GM19099 (cell line): ENCODE measurements around the gene CLEC10A.

Experiments used
- POLR2A ChIP-seq: IDR thresholded peaks from 3 replicates; pipeline ENCODE4 v1.6.1; 2011; ENCODE audit warnings: low read depth; ENCODE audit not compliant: insufficient read length; ENCODE audit errors: extremely low read depth

CLEC10A gene, protein sequence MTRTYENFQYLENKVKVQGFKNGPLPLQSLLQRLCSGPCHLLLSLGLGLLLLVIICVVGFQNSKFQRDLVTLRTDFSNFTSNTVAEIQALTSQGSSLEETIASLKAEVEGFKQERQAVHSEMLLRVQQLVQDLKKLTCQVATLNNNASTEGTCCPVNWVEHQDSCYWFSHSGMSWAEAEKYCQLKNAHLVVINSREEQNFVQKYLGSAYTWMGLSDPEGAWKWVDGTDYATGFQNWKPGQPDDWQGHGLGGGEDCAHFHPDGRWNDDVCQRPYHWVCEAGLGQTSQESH

DNA sequence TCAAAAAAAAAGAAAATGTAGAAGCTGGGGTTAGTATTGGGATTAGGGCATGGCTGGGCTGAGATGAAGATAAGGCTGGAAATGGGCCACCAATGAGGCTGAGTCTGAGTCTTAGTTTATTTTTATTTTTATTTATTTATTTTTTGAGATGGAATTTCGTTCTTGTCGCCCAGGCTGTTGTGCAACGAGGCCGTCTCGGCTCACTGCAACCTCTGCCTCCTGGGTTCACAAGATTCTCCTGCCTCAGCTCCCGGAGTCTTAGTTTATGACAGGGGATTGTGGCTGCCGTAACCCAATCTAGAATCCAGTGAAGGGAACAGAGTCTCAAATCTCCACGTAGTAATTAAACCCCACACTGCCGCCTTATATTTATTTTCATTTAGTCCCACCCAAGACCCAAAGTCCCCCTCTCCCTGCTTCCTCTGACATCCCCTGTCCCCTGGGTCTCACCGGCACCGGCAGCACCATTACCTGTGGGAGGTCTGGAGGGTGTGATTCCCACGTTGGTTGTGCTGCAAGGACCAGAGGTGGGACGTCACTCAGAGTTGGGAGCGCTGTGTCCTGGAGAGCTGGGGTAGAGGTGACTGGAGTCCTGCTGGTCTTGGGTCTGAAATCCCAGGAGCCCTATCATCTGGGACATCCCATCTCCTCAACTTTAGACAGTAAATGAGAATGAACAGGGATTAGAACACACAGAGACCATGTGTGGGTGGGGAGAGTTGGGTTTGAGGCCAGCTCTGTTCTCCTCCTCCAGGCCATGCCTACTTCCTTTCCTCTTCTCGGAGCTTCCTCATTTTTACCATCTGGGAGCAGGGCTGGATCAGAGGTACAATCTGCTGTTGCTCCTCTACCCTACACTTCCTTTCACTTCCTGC, at the start of gene CLEC10A:
Gene CLEC10A (minus strand): TSS at position 671 of the 875 bp plus-strand sequence. CDS start 1,439 bp downstream, outside the sequence.
- no peak for TF ChIP-seq POLR2A

DNA sequence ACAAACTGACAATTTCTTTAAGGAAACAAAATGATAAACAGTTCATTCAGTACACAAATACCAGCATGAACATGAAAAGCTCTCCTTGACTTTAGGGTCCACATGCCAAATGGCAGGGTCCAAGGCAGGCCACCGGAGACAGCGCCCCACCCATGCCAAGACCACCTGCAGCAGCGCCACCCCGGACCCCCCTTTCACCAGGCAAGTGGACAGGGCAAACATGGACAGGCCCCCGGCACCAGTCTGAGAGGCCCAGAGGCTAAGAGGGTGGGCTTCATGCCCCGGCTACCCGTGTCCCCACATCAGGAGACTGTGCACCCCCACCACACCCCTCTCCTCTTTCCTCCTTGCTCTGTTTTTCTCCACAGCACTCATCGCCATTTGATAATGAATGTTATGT, 49.3 kb upstream of the CLEC10A start:
- no peak for TF ChIP-seq POLR2A

DNA sequence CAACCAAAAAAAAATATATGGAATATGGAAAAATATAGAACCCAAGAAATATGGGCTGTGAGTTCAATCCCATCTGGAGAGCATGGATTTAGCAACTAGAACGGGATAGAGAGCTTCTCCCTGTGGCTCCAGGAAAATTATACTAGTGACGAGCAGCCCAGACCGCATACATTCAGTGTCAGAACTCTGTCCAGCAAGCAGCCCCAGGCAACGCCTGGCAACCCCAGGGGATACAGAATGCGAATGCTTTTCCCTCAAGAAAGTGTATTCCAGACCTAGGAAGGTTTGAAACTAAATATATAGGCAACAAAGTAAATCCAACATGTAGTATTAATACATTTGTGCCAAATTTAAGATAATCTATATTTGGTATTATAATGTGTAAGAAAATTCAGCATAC, 48.1 kb upstream of the CLEC10A start:
- TF ChIP-seq POLR2A = no peak

DNA sequence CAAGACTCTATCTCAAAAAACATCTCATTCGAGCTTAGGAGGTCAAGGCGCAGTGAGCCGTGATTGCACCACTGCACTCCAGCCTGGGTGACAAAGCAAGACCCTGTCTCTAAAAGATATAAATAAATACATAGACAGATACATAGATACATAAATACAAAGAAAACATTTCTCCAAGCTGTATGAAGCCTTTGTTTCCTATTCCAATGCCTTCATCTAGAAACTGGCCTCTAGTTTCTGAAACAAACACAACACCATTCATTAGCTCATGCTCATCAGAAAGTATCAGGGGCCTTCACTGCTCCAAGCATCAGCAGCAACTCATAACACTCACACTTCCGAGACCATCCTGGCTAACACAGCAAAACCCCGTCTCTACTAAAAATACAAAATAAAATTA, 44.9 kb upstream of the CLEC10A start:
- TF ChIP-seq POLR2A = no peak

DNA sequence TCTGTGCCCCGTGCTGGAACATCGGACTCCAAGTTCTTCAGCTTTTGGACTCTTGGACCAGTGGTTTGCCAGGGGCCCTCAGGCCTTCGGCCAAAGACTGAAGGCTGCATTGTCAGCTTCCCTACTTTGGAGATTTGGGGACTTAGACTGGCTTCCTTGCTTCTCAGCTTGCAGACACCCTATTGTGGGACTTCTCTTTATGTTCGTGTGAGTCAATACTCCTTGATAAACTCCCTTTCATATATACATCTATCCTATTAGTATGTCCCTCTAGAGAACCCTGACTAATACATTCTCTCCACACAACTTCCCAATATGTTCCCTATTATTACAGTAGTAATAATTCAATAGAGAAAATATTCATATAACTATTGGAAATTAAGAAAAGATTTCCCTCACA, 43.8 kb upstream of the CLEC10A start:
- no peak for TF ChIP-seq POLR2A

DNA sequence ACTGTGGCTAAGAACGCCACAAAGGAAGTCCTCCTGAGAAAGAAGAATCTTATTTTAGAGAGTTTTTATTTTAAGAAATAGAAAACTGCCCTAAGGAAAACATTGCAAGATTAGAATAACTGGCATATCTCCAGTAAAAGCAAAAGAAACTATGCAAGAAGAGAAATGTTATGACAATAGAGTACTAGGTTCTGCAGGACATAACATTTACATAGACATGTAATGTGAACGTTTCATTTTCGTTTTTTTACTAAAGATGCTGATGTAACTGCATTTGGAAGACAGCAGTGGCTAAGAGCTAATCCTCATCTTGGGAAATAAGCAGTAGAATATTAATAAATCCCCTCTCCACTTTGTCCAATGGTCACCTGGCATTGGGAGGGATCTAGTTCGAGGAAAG, 42.3 kb upstream of the CLEC10A start:
- no peak for TF ChIP-seq POLR2A

DNA sequence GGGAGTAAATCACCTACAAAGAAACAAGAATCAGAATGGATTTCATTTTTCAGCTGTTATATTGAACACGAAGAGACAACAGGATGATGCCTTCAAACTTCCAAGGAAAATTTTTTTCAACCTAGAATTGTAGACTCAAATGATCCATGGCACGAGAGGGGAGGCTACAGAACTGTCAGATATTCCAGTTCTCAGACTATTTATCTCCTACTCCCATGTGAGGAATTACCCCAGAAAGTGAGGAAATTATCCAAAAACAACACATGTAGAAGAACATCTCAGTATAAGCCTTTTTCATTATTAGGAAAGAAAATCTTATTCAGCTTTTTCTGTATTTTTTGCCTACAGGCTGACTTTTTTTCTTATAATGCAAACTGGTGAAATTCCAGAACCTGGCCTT, 40.1 kb upstream of the CLEC10A start:
- no peak for TF ChIP-seq POLR2A

DNA sequence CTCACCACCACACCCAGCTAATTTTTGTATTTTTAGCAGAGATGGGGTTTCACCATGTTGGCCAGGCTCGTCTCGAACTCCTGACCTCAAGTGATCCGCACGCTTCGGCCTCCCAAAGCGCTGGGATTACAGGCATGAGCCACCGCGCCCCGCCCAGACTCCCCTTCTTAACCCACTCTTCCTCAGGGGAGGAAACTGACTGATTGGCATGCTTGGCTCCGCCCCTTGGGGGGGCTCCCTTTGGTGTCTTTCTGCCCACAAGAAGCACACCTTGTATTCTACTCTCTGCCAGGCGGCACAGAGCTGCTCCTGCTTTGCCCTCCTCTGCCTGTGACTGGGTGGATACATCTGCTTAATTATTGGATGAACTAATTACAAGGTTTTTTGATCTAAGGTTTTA, 39.3 kb upstream of the CLEC10A start:
- no peak for TF ChIP-seq POLR2A

DNA sequence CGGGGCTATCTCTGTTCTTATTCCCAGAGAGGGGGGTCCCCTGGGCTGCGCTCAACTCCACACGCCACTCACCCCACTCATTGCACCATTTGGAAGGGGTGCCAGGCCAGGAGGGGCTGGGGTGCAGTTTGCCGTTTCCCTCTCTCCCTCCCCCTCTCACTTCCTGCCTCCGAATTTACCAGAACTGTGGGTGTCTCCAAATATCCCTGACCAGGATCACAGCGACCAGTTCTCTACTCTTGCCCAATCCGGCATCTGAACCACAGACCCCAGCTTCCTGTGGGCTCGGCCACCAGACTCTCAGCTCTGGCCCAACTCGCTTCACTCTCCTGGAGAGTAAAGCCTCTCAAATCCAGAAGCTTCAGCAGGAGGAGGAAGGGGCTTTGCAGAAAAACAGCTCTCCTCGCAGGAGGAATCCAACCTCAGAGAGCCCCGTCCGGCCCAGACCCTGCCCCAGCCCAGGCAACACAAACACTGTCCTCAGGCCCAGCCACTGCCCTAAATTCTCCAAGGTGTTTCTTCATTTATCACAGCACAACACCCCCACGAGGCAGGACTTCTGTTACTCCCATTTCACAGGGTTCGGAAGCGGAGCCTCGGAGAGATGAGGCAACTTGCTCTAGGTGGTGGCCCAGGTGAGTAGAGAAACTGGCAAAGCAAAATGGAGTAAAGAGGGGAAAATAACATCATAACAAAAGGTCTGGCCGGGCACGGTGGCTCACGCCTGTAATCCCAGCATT, 35.0 kb upstream of the CLEC10A start:
- no peak for TF ChIP-seq POLR2A

DNA sequence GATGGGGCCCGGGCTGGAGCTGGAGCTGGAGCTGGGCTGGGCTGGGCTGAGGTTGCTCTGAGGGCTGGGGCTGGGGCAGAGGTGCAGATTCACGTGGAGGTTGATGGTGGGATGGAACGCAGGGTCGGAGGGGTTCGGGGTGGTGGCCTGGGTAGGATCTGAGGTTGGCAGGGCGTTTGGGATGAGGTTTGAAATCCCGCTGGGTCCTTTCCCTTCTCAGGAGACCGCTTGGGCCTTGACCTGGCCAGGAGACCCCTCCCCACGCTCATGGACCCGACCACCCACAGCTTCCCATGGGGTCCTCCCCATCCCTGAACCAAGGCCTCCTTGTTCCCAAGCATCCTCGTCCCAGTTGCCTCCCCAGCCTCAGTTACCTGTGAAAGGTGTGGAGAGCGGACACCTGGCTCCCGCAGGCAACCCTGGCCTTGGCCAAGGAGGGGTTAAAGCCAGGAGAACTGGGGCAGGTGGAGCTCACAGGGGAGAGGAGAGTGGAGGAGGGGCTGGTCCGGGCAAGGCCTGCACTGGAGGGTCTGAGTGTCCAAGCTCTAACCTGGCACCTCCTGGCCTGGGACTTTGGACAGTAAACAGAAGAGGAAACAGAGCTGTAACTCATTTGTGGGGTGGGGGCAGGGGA, 34.3 kb upstream of the CLEC10A start, which contains the start of gene ASGR2:
Gene ASGR2 (minus strand): TSS at position 582 of the 634 bp plus-strand sequence. CDS start 582 bp downstream, outside the sequence.
- TF ChIP-seq POLR2A = no peak

DNA sequence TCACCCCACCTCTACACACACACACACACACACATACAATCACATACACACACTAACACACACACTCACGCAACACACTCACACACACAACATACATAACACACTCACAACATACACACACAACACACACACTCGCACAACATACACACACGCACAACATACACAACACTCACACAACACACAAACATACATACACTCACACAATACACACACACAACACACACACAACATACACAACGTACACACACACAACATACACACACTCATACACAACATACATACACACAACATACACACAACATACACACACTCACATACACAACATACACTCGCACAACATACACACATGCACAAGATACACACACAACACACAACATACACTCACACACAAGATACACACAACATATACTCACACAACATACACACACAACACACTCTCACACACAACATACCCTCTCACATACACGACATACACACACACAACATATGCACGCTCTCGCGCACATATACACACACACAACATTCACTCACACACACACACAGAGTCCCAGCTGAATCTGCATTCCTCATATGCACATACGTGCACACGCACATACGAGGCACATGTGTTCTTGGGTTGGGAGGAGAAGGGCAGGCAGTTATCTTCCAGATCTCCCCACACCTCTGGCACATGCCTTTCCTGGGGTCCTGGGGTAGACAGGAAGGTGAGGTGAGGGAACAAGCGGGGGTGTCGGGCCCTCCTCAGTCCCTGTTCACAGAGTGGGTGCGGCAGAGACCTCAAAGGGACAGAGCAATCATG, 33.4 kb upstream of the CLEC10A start:
- TF ChIP-seq POLR2A = no peak

DNA sequence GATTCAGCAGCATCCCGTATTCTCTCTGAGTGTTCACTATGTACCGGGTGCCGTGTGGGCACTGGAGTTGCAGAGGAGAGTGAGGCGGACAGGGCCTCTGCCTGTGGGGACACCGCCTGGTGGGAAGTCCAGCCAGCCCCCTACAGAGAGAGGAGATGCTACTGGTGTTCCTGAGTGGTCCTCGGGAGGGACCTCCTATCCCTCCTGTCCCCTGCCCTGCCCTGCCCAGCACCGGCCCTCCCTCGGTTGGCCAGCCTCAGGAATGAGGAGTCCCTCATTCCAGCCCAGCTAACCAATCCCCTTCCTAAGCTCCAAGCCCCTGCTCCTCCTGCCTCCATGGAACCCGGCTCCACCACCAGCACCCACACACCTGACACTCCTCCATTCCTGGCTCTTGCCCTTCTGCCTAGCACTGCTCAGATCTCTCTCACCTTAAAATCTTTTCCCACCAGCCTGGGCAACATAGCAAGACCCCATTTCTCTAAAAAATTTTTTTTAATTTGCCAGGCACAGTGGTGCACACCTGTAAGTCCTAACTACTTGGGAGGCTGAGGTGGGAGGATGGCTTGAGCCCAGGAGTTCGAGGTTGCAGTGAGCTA, 32.6 kb upstream of the CLEC10A start:
- no peak for TF ChIP-seq POLR2A

DNA sequence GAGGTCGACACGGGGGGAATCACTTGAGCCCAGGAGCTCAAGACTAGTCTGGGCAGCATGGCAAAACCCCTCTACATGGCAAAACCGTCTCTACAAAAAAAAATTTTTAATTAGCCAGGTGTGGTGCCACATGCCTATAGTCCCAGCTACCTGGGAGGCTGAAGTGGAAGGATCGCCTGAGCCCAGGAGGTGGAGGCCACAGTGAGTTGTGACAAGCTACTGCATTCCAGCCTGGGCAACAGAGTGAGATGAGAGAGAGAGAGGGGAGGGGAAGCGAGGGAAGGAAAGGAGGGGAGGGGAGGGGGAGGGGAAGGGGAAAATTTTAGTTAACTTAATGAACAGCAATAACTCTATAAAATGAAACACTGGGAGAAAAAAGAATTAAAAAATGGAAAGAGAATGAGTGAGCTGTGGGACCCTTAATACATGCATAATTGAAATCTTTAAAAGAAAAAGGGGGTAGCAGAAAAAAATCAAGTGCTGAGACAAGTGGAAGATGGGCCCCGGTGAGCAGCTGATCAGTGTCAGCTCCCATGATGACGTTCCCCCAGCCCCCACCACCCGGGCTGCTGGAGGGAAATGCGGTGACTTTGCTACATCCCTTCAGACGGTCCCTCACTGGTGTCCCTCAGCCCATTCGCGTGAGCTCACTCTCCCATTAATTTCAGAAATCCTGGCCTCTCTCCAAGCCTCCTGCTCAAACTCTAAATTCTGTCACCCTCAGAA, 31.9 kb upstream of the CLEC10A start:
- no peak for TF ChIP-seq POLR2A
